DMS153 (cell line): ENCODE measurements around the gene AMBP.
A peak's percentile ranks its signal among the peaks of the same experiment; 100 is the strongest.

Experiments used
- DNase-seq: peaks from one replicate; lab custom pipeline; 2025; lab: John Stamatoyannopoulos, UW

Gene AMBP

DNA sequence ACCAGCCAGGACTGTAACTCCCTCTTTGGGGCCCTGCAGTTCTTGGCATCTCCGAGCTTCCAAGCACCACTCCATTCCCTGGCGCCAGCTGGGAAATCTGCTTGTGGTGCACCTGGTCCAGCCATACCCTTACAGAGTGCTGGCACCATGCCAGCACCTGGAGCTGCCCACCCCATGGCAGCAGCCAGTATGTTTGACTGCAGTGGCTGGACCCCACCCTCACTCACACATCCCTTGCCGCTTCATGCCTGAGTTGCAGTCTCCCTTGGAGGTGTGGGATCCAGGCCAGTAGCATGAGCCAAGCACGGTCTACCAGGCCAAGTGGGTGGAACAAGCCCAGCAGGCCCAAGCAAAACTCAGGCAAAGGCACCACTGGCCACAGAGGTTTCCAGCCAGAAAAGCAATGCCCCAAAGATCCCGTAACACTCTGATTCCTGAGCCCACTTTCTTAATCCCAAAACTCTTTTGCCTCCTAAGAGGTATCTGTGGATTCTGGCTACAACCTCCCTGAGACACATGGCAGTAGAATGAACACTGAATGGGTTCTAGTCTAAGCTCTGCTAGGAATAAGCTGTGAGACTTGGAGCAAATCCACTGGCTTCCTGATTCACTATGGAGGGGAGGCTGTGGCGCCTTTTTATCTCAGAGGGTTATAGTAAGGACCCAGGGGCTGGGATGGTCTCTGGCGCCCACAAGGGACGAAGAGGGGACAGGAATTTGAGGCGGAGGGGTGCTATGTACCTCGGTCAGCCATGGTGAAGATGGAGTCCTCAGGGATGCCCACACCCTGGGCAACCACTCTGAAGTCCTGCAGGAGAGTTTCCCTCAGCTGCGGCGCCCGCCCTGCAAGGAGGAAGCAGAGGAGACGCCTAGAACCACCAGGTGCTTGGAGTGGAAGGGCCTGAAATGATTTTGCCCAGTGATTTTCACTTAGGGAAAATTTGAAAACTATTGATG is 5.6 kb downstream of the AMBP start:
- DNase-seq, result no peak

DNA sequence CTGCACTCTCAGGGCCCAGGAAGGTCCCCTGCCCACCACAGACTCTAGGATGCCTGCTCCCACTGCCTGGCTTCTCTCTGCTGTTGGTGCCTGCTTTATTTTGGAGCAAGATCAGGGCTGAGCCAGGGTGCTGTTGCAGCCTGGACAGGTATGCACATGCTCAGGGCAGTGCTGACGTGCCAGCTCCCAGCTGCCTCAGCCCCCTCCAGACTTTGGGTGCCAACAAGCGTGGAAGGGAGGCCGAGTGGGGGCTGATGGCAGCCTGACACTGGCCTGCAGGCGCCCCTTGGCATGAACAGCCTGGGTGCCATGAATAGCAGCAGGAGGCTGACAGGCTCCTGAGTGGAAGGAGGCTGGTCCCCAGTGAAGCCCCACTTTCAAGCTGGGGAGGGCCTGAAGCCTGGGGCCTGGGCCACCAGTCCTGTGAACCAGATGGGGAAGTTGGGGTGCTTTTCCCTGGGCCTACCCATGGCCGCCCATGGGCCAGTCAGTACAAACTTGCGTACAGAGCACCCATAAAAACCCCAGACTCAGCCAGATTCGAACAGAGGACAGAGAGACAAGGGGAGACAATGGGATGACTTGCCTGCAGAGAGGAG is 6.8 kb downstream of the AMBP start:
- DNase-seq, result no peak

DNA sequence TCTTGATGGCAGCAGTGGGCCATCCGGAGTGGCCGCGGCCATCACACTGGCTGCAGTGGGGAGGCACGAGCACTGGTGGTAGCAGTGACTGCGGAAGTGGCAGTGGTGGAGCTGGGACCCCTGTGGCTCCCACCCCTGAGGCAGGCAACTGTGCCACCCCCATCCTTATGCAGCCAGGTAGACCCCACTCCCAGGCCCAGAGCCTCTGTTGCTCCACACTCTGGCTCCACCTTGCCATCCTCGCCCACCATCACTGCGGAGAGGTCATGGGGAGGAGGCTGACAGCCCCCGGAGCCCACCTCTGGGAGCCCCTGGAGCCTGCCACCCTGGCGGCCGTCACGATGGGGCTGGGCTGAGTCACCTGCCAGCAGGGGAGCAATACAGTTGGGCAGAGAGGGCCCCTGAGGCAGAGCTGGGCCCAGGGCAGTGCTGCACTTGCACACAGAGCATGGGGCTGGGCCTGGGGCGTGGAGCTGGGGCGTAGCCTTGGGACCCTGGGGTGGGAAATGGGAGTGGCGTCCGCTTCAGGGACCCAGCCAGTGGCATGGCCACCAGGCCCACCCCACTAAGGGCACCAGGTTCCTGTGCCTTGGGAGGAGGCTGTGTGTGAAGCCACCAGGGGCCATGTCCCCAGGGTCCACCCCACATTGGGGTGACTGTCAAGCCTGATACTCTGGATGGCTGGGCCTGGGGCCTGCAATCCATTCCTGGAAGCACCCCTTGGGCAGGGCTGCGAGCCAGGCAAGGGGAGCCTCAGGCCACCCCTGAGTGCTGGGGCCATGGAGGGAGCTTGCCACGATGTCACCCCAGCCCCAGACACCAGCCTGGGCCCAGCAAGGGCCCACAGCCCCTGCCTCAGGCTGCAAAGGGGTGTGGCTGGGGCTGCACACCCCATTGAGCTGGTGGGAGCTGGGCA is 7.7 kb downstream of the AMBP start:
- no peak for DNase-seq

DNA sequence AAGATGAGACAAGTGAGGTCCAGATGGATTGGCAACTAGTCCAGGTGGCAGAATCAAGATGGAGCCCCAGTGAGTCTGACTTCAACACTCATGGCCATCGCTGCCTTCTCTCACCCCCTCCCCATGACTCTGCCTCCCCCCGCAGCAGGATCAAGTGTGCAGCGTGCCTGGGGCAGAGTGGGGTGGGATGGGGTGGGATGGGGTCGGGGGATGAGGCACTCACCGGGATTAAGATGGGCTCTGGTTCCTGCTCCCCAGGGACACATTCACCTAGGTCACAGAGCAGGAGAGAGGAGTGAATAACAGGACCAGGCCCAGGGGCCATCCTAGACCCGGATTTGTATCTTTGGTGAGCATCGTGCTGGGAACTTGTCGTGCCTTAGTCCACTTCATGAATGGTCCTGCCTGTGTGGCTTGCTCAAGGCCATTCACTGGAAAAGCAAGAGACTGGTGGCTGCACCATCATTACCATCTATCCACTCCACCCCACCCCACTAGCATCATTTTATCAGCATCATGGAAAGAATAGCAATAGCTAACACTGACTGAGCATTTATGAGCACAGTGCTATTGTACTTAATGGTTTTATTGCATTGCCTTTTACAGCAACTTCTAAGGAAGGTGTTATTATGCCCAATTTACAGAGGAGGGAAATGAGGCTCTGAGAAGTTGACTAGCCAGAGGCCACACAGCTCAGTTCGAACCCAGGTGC is 8.5 kb downstream of the AMBP start:
- no peak for DNase-seq

DNA sequence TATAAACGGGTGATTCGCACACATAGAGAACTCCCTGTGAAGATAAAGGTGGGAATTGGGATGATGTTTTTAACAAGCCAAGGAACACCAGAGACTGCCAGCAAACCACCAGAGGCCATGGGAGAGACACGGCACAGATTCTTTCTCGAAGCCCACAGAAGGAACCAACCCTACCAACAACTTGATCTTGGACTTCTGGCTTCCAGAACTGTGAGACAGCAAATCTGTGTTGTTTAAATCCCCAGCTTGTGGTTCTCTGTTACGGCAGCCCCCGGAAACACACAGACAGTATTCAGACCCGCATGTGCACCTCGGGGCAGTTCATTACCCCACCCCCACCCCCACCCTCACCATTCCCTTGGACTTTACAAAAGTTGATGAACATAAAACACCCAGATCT is 12.8 kb downstream of the AMBP start:
- no peak for DNase-seq

DNA sequence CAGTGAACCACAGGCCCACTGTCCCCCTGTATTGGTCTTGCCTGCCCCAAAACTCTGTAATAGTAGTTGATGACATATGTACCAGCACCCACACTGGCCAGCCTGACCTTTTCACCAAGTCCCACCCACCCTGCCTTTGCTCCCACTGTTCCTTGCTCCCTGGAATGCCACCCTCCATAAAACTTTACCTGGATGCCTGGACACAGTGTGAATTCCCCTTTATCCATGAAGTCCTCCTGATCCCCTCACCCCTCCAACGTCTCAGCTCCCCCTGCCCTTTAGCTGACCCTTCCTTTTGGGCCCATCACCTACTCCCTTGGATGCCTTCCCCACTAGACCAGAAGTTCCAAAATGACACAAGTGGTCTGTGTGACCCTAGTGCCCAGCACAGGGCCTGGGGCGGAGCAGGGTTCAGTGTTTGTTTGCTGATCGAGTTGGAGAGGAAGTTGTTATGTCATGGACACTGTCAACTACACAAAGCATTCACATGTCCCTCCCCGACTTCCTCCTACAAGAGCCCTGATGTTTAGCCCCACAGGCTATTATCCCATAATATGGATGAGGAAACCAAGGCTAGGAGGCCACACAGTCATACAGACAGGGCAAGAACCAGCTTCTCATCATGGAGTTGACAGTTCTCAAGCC is 16.1 kb downstream of the AMBP start:
- no peak for DNase-seq

DNA sequence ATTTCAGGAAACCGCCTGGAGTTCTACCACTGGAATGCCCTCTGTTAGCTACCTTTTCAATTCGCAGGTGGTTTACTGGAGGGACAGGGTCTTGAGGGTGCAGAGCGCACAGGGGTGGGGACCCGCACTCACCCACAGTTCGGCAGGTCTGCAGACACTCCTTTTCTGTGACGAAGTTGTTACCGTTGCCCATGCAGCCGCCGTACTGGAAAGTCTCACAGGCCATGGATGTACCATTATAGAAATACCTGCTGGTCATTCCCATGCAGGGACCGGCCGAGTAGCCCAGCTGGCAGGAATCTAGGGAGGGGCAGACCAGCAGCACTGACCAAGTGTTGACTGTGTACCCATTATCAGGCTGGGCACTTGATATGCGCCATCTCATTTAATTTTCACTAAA is 16.8 kb downstream of the AMBP start:
- DNase-seq, result no peak

DNA sequence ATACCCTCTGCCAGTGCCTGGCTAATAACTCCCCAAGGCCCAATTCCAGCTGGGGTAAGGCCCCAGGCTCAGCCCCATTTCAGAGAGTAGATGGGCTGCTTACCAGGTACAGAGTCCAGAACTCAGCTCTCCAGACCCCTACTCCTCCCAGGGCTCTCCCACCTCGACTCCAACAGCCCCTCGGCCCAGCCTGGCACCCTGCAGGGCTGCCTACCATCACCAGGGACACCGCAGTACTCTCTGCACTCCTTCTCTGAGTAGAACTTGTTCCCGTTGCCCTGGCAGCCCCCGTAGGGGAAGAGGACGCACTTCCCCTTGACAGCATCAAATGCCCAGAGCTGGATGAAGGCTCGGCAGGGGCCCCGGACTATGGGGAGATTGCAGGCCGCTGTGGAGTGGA is 17.4 kb downstream of the AMBP start:
- no peak for DNase-seq

DNA sequence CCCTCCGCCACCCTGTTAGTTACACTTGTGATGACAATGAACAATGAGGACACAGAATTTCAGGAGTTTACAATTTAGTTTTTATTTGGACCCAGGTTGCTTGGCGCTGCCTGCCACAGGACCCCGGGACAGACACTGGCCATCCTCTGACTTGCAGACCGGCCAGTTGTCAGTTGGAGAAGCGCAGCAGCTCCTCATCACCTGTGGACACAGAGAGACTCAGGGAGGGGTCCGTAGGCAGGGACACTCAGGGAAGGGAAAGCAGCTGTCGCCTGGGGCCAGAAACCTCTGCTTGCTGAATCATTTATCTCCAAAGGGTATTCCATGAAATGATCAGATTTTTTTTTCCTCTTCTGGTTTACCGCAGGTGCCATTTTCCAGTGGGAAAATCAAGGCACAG is 18.0 kb downstream of the AMBP start:
- DNase-seq, result no peak

DNA sequence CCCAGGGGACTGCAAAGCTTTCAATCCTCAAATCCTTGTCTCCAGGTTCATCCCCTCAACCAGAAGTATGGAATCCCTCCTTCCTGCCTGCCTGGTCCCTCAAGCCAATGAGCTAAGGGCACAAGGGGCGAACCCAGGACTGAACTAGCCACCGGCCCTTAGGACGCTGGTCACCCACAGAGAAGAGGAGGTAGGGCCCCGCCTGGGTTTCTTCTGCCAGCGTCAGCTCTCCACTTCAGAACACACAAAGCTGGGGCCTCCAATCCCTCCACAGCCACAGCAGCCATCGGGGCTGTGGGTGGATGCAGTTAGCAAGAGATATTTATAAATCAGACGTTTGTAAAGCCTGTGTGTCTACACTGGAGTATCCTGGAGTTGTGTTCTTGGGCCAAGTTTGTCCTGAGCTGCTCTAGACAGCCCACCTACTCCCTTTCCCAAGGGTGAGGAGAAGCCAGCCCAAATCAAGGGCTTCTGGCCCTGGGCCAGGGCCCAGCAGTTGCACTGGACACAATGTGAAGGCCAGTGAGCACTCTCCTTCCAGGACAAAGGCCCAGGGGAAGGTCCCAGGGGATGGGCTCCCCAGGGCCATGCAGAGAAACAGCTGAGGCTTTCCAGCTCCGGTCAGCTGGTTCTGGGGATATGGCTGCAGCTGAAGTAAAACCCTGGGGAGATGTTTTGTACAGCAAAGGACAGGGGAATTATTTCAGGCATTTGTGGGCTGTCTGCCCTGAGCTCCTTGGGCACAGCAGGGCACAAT is 18.9 kb downstream of the AMBP start:
- DNase-seq, result no peak

DNA sequence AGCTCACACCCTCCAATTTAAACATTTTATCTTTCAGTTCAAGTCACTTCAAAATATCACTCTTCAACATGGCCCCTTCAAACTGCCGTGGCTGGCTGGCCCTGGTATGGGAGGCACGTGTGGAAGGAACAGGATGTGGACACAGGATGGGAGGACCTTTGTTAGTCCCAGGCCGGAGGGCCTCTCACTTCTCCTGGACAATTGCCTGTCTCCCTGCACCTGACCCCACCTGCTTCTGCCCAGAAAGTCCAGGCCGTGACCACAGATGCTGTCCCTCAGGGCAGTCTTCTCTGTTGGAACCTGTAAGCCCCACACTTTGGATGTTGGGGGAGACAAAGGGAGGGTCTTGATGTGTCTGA is 19.4 kb downstream of the AMBP start:
- DNase-seq, result no peak

DNA sequence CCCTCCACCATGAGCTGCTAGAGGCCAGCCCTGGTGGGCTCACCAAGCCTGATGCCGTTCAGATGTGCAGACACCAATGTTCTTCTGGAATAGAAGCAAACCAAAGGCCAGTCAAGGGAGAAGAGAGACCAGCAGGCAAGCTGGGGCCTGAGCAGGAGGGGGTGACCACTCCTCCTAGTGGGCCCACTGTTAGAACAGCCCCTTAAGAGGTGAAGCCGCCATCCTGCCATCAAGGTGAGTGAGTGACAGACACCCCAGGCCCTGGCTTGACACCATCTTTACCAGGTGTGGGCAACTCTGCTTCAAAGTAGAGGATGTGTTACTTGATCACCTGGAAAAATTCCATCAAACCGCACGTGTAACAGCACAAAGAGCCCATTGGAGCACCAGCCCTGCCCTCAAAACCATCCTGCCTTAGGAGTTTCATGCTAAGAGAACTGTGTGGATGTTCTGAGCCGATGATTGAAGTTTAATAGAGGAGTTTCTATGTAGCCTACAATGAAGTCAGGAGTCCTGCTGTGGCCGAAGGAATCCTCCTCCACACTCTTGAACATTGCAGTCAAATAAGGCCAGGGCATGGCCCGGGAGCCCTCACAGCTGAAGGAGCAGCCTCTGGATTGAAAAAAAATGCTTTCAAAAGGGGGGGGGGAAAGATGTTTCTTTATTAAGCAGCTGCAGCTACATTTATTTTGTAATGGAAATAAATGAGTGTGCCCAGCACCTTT is 20.8 kb downstream of the AMBP start:
- DNase-seq, result no peak

DNA sequence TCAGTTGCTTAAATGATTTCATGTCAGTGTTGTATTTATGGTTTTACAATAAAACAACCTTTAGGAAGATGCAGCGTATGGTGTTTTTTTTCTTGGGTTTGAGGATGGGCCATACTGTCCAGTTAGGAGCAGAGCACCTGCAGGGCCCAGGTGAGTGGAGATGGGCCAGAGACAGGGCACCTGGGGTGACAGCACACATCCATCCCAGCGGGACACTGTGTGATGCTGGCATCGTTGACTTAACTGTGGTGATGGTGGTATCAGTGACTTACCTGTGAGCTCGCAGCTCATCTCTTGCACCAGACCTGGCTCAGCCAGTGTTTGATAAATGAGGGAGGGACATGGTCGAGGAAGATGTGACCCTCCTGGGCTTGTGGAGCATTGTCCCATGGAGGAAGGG is 21.6 kb downstream of the AMBP start:
- no peak for DNase-seq

DNA sequence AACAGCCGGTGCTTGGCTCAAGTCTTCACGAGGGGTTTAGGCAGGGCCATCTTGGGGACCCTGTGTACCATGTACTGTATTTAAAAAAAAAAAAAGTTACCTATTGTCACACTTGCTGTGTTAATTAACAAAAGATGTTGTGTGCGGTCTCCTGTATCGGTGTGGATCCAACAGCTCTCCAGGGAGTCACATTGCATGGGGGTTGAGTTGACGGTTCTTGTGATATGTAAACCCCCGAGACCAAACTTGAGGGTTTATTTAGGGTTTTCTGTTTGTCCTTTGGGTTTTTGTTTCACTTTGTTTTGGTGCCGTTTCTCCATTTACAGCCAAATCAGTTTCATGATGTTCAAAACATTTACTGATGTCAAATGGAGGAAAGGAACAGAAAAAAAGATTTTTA is 22.2 kb downstream of the AMBP start:
- DNase-seq, result no peak

DNA sequence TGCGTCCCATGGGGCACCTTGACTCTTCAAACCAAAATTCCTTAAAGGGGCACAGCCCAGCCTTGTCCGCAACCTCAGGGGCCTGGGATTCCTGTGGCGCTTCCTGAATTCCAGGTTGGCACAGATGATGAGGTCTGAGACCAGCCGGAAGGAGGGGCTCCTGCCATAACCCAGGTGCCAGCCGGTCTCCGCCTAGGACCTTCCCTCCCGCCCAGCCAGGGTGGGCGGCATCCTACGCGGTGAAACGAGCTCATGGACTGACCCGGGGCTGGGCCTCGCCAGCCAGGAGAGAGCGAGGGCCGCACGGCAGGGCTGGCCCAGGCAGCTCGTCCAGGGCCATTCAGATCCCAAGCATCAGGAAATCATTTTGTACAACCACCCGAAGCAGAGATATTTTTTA is 23.0 kb downstream of the AMBP start:
- DNase-seq, result no peak

DNA sequence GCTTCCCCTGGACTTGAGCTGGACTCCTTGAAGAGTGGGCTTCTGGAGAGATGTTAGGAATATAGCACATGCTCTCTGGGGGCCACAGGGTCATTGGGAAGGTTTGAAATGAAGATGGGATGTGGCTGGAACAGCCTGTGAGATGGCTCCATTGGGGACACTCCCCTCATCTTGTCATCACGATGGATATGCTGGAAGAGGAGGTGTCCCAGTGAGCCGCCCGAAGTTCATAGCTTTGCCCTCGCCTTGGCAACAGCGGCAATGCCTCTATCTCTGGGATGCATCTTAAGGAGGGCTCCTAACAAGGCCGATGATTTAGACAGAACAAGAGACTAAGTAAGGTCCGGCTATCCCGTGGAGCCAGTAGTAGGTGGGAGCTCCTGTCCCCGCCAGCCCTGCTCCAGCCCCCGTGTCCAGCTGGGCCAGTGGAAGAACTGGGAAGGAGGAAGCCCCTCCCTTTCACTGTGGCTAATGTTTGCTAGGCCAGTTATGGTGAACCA is 23.9 kb downstream of the AMBP start:
- DNase-seq, result no peak

DNA sequence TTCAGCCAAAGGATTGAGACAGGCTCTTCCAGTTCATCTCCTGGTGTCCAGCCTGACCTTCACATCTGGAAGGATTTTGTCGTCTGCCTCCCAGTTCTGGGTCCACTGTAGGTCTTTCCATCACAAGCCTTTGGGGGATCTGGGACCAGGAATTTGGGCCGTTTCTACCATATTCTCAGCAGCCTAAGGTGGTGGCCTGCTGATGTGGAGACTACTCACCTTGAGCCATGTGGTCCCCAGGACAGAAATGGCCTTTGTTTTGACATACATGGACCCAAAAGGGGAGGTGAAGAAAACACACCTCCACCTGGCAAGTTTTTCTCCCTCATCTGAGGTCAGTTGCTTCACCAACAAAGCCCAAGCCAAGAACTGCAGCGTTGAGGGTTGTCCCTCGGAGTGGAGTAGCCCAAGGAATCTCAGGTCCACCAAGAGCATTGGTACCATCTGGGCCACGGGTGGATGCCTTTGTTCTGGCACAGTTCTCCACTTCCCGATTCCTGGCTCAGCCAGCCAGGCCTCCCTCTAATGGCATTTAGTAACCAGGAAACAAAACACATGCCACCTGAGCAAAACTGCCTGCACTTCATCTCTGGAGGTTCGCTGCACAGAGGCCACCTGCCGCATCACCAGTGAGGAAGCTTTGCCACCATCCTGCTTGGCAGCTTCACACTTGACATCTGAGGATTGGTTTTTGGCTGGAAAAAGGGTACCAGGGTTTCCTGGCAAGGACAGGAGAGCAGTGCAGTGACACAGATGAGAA is 24.7 kb downstream of the AMBP start:
- DNase-seq, result peak; percentile 7

DNA sequence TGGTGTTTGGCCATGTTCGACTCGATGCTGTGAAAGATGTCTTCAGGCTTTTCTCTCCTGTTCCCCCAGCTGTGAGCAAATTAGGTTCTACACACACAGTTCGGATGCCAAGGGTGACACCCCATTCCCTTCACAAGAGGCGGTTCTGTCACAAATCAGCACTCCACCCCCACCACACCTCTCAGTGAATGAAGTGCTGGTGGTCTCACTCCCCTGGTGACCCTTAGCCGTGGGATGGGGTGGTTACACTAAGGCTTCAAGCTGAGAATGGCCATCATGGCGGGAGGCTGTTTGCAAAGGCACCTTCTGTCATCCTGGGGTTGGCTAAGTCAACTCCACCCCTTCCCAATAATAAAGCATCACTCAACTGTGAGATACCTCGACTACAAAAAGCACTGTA is 26.4 kb downstream of the AMBP start:
- no peak for DNase-seq

DNA sequence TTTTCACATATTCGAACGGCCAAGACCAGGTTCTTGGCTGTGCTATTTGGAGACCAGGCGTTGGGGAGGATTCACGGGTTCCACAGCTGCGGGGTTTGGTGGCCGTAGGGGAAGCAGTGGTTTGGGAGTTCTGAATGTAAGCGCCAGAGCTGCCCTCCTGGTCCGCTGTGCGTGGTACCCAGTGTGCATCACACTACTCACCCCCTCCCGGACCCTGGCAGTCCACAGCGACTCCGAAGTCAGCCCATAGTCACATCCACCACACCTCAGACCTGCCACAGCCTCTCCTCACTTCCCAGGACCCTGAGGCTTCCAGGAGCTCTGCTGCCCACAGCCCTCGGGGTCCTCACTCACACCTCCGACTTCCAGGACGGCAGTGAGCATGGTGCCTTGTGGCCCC is 26.8 kb downstream of the AMBP start:
- DNase-seq, result no peak
